Uterus (tissue), 4 donors: ENCODE data around the gene POU2F1. TPM values are rescaled to one million over a fixed set of nuclear protein-coding genes. Genes with fewer than 3 reads are reported as not detected.

Experiments
- DNase-seq, 2 donors: peaks; one replicate each; pipeline ENCODE4 v3.0.0-alpha.2; 2019 to 2020
- H3K27ac ChIP-seq, 2 donors: fragments of 200-600 bp; sonication (generic); 1 replicate in 1 of 2; 2 replicates in 1 of 2; pipeline ENCODE4 v1.5.1; 2016 to 2018
- H3K27me3 ChIP-seq, 2 donors: fragments of 200-600 bp; sonication (generic); one replicate each; pipeline ENCODE4 v1.5.1; 2018 to 2019; ENCODE audit warnings: control low read depth in 1 of 2
- H3K36me3 ChIP-seq, 2 donors: fragments of 200-600 bp; sonication (generic); one replicate each; pipeline ENCODE4 v1.5.1; 2019; ENCODE audit warnings: control low read depth in 1 of 2
- H3K4me1 ChIP-seq, 2 donors: fragments of 200-600 bp; sonication (generic); one replicate each; pipeline ENCODE4 v1.5.1; 2018 to 2019; ENCODE audit warnings: control low read depth in 1 of 2
- H3K4me3 ChIP-seq, 2 donors: fragments of 200-600 bp; sonication (generic); 1 replicate in 1 of 2; 2 replicates in 1 of 2; pipeline ENCODE4 v1.5.1; 2018 to 2019; ENCODE audit warnings: mild to moderate bottlenecking in 1 of 2
- H3K9me3 ChIP-seq, 2 donors: fragments of 200-600 bp; sonication (generic); one replicate each; pipeline ENCODE4 v1.5.1; 2019; ENCODE audit warnings: control low read depth in 1 of 2
- CTCF ChIP-seq, 4 experiments: fragments of 200-600 bp in 2 of 4; fragments of 450-650 bp in 2 of 4; sonication (generic) in 2 of 4; IDR thresholded peaks; one replicate each; pipeline ENCODE4 v1.5.1; 2016 to 2019; ENCODE audit warnings: antibody characterized with exemption in 4 of 4, mild to moderate bottlenecking in 2 of 4, moderate library complexity in 1 of 4
- POLR2A ChIP-seq, 2 donors: fragments of 450-650 bp; IDR thresholded peaks; one replicate each; pipeline ENCODE4 v1.6.1; 2016; ENCODE audit warnings: antibody characterized with exemption in 2 of 2, mild to moderate bottlenecking in 1 of 2, moderate library complexity in 1 of 2
- intact Hi-C: fragments of 100-400 bp; cut with DNase I; formaldehyde crosslinking; loops from one replicate; pipeline ENCODE4 v1.15.1; 2023; ENCODE audit warnings: low total_unique reads
- total RNA-seq, 4 donors: library from RNA; depleted of rRNA in 3 of 4; stranded (reverse); fragments of >200 nt in 3 of 4; gene quantifications; one replicate each; pipeline versions ENCODE4 v1.1.0 to v1.2.4, GENCODE V29; 2014 to 2023
- donor health status: DM: yes; HTN: yes; CAD: no.

Gene POU2F1
- total RNA-seq, 4 donors from 2014 or later: 9.7 to 50.8 (median 32.2) TPM

GRCh38 chr1:167392200-167392696 lies 171.6 kb downstream of the POU2F1 start:
- H3K27ac ChIP-seq: no peak overlapping the region
- H3K36me3 ChIP-seq: no peaks in the 10 kb centered on the region
- no peak for DNase-seq
- H3K4me1 ChIP-seq: no peaks in the 10 kb centered on the region
- TF ChIP-seq POLR2A (IDR thresholded peaks at IDR 0.05): no peak
- no peak for TF ChIP-seq CTCF (IDR thresholded peaks at IDR 0.05)
- intact Hi-C loops: no loop called here
- no peak overlapping the region for H3K4me3 ChIP-seq
- H3K27me3 ChIP-seq: no peaks in the 10 kb centered on the region
- H3K9me3 ChIP-seq: no peaks in the 10 kb centered on the region

GRCh38 chr1:167400359-167400953 lies 179.8 kb downstream of the POU2F1 start:
- no peak for DNase-seq
- Histone ChIP-seq H3K9me3 (no peaks in the 10 kb centered on the region), H3K27me3 (no peaks in the 10 kb centered on the region), H3K4me3 (no peak overlapping the region), H3K4me1 (no peaks in the 10 kb centered on the region), H3K36me3 (no peaks in the 10 kb centered on the region), H3K27ac (no peak overlapping the region)
- intact Hi-C loops: no loop called here
- no peak for TF ChIP-seq POLR2A (IDR thresholded peaks at IDR 0.05)

GRCh38 chr1:167401260-167401873 lies 180.7 kb downstream of the POU2F1 start:
- H3K27ac ChIP-seq: no peak overlapping the region
- no peak overlapping the region for H3K4me3 ChIP-seq
- TF ChIP-seq CTCF (IDR thresholded peaks at IDR 0.05): peak in 3 of 4 experiments; percentile 15 to 32 (median 17)
- no peak for TF ChIP-seq POLR2A (IDR thresholded peaks at IDR 0.05)
- intact Hi-C loops: no loop called here
- H3K36me3 ChIP-seq: no peaks in the 10 kb centered on the region
- H3K9me3 ChIP-seq: no peaks in the 10 kb centered on the region
- DNase-seq: no peak
- no peaks in the 10 kb centered on the region for H3K4me1 ChIP-seq
- no peaks in the 10 kb centered on the region for H3K27me3 ChIP-seq

GRCh38 chr1:167404161-167404888 lies 183.6 kb downstream of the POU2F1 start:
- Histone ChIP-seq H3K27ac (no peak overlapping the region), H3K4me1 (no peaks in the 10 kb centered on the region), H3K4me3 (no peak overlapping the region), H3K9me3 (no peaks in the 10 kb centered on the region), H3K36me3 (no peaks in the 10 kb centered on the region), H3K27me3 (no peaks in the 10 kb centered on the region)
- TF ChIP-seq POLR2A (IDR thresholded peaks at IDR 0.05) (no peak), CTCF (IDR thresholded peaks at IDR 0.05) (no peak)
- DNase-seq: no peak
- intact Hi-C loops: no loop called here

- Histone ChIP-seq H3K9me3 (no peaks in the 10 kb centered on the region), H3K36me3 (no peaks in the 10 kb centered on the region), H3K4me3 (no peak overlapping the region), H3K27me3 (no peaks in the 10 kb centered on the region), H3K27ac (no peak overlapping the region), H3K4me1 (no peaks in the 10 kb centered on the region)
- intact Hi-C loops: no loop called here
- TF ChIP-seq POLR2A (IDR thresholded peaks at IDR 0.05) (no peak), CTCF (IDR thresholded peaks at IDR 0.05) (no peak)
- DNase-seq: no peak
Observed at GRCh38 chr1:167404908-167405307, 184.2 kb downstream of the POU2F1 start.
